Measurements from ENCODE around the gene NRXN3. TPM values are rescaled to one million over a fixed set of nuclear protein-coding genes. Genes with fewer than 3 reads are reported as not detected.
A peak's percentile ranks its signal among the peaks of the same experiment; 100 is the strongest.

Gene NRXN3
- total RNA-seq, 1 donor from 2014 or later = 19.8 TPM

GRCh38 chr14:79712302-79712950 is 1542.3 kb downstream of the NRXN3 start:
- H3K27ac Mint-ChIP-seq = peak overlapping the region; percentile 0

GRCh38 chr14:79721399-79722084 is 1551.4 kb downstream of the NRXN3 start:
- DNase-seq (ENCODE audit: extremely low spot score, unreplicated experiment) = no peak
- Mint-ChIP-seq H3K36me3 (no peaks in the 10 kb centered on the region), H3K4me3 (no peak overlapping the region), H3K4me1 (ENCODE audit: unreplicated experiment) (peaks cover 17% of the 10 kb centered on the region), H3K27me3 (no peaks in the 10 kb centered on the region), H3K9me3 (no peaks in the 10 kb centered on the region), H3K27ac (no peak overlapping the region)
- no peak for TF ChIP-seq CTCF (conservative IDR thresholded peaks at IDR 0.05)

More at GRCh38 chr14:79712302-79712950, 1542.3 kb downstream of the NRXN3 start:
- H3K4me1 Mint-ChIP-seq (ENCODE audit: unreplicated experiment) = peaks cover 24% of the 10 kb centered on the region
- no peaks in the 10 kb centered on the region for H3K9me3 Mint-ChIP-seq
- no peak overlapping the region for H3K4me3 Mint-ChIP-seq
- H3K36me3 Mint-ChIP-seq = no peaks in the 10 kb centered on the region
- H3K27me3 Mint-ChIP-seq = no peaks in the 10 kb centered on the region
- TF ChIP-seq CTCF (conservative IDR thresholded peaks at IDR 0.05) = no peak
- DNase-seq (ENCODE audit: extremely low spot score, unreplicated experiment) = no peak

GRCh38 chr14:79724934-79725717 is 1555.0 kb downstream of the NRXN3 start:
- H3K27me3 Mint-ChIP-seq = peaks cover 4% of the 10 kb centered on the region
- no peaks in the 10 kb centered on the region for H3K9me3 Mint-ChIP-seq
- no peak for DNase-seq (ENCODE audit: extremely low spot score, unreplicated experiment)
- peaks cover 17% of the 10 kb centered on the region for H3K4me1 Mint-ChIP-seq (ENCODE audit: unreplicated experiment)
- no peaks in the 10 kb centered on the region for H3K36me3 Mint-ChIP-seq
- no peak overlapping the region for H3K27ac Mint-ChIP-seq
- no peak overlapping the region for H3K4me3 Mint-ChIP-seq
- no peak for TF ChIP-seq CTCF (conservative IDR thresholded peaks at IDR 0.05)

- no peaks in the 10 kb centered on the region for H3K9me3 Mint-ChIP-seq
- no peaks in the 10 kb centered on the region for H3K36me3 Mint-ChIP-seq
- no peak for TF ChIP-seq CTCF (conservative IDR thresholded peaks at IDR 0.05)
- no peak for DNase-seq (ENCODE audit: extremely low spot score, unreplicated experiment)
- peaks cover 7% of the 10 kb centered on the region for H3K27me3 Mint-ChIP-seq
- no peak overlapping the region for H3K27ac Mint-ChIP-seq
- no peak overlapping the region for H3K4me3 Mint-ChIP-seq
- peaks cover 20% of the 10 kb centered on the region for H3K4me1 Mint-ChIP-seq (ENCODE audit: unreplicated experiment)
Observed at GRCh38 chr14:79727900-79728299, 1557.7 kb downstream of the NRXN3 start.

GRCh38 chr14:79728331-79728730 is 1558.2 kb downstream of the NRXN3 start:
- Mint-ChIP-seq H3K27ac (no peak overlapping the region), H3K4me1 (ENCODE audit: unreplicated experiment) (peaks cover 21% of the 10 kb centered on the region), H3K27me3 (peaks cover 7% of the 10 kb centered on the region), H3K36me3 (no peaks in the 10 kb centered on the region), H3K4me3 (no peak overlapping the region), H3K9me3 (no peaks in the 10 kb centered on the region)
- TF ChIP-seq CTCF (conservative IDR thresholded peaks at IDR 0.05) = no peak
- no peak for DNase-seq (ENCODE audit: extremely low spot score, unreplicated experiment)
